GM21526 (cell line): ENCODE measurements around the gene LRRC14B.
"Not testable (repeated sequence)": the region's sequence is repeated elsewhere in the genome, so short reads cannot be mapped to it uniquely, and the experiment has no call there.

ENCODE experiments used
- ATAC-seq: cut with Tn5 transposase; IDR thresholded peaks from one replicate; pipeline ENCODE4 v1.9.1; 2021; ENCODE audit warnings: moderate library complexity; ENCODE audit not compliant: unreplicated experiment, low FRiP score

Gene LRRC14B

GRCh38 chr5:159448-160172, 31.7 kb upstream of the LRRC14B start:
- ATAC-seq = no peak

DNA sequence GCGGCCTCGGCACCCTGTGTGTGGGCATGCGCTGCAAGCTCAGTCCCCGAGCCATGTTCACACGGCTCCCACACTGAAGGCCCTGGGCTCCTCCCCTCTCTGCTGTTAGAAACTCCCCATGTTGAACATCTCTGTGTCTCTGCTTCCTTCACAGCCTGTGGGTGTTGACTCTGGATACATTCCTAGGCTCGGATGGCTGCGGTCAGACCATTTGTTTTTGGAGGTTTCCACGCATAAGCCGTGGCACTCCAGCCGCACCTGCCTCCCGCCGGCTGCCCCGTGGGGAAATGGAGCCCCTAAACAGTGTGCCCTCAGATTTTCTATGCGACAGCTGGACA, 31.2 kb upstream of the LRRC14B start:
- ATAC-seq = no peak

DNA sequence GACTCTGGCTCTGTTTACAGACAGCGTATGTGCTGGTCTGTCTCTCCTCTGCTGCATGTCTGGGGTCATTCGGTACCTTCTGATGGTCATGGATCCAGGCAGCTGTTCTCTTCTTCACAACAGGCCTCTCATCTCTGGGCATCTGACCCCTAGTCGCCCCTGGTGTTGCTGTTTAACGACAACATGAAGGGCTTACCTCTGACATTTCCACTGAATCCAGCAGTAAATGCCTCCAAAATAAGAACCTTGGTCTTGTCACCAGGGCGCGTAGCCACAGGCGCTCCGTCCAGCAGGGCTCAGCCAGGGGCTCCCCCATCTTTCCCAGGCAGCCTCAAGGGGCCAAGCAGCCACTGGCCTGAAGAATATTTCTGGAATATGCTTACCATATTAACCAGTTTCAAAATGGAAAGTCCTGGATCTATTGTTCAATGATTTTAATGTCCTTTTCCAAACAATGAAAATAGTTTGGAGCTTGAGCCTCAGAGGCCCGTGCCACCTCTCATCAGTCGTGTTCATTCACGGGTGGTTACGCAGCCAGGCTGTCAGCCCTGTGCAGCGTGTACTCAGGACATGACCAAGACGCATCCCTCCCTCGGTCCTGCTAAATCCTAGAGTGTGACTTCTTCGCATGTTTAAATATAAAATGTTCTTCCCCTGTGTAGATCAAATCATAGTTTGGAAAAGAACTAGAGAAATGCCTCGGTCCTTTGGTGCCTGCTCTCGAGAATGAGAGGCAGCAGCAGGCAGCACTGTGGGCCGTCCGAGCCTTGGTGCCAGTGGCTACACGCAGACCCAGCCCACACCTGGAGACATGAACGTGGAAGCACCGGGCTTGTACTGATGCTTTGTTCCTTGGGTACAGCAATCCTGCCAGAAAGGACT, 30.1 kb upstream of the LRRC14B start:
- ATAC-seq = no peak

GRCh38 chr5:161803-162110, 29.5 kb upstream of the LRRC14B start:
- no peak for ATAC-seq

DNA sequence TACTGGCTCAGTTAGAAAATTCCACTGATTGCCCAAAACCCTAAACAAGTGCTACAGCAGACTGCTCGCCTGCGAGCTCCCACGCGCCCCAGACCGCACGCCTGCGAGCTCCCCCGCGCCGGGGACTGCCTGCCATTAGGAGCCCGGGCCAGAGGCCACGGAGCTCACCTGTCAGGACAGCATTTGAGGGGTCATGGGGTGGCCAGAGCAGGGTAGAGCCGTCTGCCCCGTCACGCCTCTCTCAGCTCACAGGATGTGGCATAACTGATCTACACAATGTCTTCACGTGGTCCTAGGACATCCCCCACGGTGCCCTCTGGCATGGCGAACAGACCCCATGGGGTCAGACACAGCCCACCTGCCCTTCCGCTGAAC, 29.1 kb upstream of the LRRC14B start:
- no peak for ATAC-seq

DNA sequence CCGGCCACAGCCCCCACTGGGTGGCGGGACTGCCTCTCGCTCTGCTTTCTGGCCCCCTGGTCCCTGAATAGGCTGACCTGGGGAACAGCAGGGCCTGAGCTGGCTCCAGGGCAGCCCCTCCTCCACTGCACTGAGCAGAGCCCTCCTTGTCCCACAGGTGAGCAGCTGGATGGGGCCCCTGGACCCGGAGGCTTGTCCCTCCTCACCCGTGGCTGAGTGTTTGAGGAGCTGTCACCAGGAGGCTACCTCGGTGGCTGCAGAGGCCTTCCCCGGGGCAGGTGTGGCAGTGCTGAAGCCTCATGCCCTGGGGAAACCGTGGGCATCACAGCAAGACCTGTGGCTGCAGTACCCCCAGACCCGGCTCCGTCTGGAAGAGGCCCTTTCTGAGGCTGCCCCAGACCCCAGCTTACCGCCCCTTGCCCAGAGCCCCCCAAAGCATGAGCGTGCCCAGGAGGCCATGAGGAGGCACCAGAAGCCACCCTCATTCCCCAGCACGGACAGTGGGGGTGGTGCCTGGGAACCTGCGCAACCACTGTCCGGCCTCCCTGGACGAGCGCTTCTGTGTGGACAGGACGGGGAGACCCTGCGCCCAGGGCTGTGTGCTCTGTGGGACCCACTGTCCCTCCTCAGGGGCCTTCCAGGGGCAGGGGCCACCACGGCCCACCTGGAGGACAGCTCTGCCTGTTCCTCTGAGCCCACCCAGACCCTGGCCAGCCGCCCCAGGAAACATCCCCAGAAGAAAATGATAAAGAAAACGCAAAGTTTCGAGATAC, 28.5 kb upstream of the LRRC14B start:
- no peak for ATAC-seq

DNA sequence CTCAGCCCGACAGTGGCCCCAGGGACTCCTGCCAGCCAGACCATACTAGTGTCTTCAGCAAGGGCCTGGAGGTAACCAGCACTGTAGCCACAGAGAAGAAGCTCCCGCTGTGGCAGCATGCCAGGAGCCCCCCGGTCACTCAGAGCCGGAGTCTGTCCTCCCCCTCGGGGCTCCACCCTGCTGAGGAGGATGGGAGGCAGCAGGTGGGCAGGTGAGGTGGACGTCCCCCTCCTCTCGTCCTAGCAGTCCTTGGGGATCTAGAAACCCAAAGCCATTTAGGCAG, 28.0 kb upstream of the LRRC14B start:
- ATAC-seq = no peak

DNA sequence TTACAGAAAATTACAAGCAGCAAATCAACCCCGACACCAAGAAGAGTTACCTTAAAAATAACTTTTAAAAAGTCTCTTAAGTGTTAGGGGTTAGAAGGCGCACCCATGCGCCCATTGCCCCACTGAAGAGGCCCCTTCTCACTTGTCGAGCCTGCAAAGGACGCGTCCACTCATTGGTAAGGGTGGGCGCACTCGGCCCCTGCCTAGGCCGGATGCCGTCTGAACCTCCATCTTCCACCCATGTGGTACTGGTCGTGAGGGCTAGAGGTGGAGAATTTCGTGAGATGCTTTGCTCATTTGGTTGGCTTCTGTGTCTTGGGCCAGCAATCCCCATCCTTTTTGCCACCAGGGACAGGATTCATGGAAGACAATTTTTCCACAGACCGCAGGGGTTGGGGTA, 27.5 kb upstream of the LRRC14B start:
- no peak for ATAC-seq

DNA sequence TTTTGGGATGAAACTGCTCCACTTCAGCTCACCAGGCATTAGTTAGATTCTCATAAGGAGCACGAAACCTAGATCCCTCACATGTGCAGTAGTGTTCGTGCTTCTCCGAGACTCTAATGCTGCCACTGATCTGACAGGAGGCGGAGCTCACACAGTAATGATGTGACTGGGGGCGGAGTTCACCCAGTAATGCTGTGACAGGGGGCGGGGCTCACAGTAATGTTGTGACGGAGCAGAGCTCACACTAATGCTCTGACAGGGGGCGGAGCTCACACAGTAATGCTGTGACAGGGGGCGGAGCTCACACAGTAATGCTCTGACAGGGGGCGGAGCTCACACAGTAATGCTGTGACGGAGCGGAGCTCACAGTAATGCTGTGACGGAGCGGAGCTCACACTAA, 27.1 kb upstream of the LRRC14B start:
- ATAC-seq = no peak

- ATAC-seq = not testable (repeated sequence)
Measured at GRCh38 chr5:164783-165182, 26.5 kb upstream of the LRRC14B start.

DNA sequence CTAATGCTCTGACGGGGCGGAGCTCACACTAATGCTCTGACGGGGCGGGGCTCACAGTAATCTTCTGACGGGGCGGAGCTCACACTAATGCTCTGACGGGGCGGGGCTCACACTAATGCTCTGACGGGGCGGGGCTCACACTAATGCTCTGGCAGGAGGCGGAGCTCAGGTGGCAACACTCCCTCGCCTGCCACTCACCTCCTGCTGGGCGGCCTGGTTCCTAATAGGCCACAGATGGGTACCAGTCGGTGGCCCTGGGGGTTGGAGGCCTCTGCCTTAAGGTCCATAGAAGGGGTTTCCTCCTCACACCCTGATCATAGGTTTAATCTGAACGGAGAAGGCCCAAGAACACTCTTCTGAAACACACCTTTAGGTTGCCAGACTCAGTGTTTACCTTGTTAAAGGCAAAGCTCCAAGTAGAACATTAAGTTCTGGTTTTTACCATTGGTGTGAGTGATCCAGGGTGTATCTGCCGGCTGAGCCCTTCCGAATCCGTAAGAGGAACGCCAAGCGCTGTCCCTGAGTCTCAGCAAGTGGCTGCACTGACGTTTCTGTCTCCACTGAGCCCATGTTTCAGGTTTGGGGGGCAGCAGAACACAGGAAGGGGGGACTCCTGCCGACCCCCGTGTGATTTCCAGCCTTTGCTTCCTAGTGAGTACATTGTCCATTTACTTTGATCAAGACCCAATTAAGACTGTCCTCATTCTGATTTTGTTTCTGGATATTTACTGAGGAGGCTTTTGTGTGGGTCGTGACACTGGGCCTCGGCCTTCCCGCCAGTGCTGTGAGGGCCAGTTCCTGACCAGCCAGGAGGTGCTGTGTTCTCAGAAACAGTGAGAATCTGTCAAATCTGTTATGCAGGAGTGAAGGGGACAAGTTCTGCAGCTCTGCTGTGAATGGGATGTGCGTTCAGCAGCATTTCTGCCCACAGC, 24.6 kb upstream of the LRRC14B start:
- no peak for ATAC-seq

GRCh38 chr5:167511-167910, 23.8 kb upstream of the LRRC14B start:
- no peak for ATAC-seq

- ATAC-seq = no peak
Measured at GRCh38 chr5:167982-168660, 23.2 kb upstream of the LRRC14B start.

- no peak for ATAC-seq
Measured at GRCh38 chr5:169071-169727, 22.1 kb upstream of the LRRC14B start.

DNA sequence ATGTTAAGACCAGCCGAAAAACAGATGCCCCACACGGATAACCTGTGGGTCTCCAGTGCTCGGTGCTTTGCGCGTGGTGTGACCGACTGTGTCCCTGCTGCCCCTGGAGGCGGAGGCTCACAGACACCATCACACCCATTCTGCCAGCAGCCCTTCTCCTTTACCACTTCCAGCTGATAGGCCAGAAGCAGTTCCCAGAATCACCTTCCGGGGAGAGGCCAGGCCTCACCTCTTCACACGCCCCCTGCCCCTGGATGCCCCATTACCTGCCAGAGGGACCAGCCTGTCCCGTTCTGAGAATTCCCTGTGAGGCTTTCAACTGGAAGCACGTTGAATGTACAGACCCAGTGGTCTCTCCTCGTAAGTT, 21.6 kb upstream of the LRRC14B start:
- ATAC-seq = no peak

- no peak for ATAC-seq
Measured at GRCh38 chr5:170971-171800, 20.1 kb upstream of the LRRC14B start.

DNA sequence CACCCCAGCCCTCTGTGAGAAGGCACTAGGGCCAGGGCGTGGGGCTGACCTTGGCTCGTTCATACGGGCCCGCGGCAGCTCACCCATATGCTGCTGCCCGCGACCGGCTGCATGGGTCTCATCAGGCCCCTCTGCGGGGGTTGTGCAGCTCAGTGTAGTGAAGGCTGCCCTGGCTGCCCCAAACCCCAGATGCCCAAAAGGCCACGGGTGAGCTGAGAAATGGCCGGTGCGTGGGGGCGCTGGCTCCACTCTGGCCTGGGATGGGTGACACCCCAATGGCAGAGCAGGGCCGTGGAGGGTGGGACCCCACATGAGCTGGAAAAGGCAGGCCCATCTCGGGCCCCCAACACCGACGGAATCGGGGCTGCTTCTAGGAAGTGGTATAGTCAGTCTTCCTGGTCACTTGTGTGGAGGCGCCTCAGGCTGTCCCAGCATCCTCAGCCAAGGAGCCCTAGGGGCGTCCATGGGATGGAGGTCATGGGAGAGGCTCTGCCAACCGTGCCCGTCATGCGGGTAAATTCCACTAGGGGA, 19.4 kb upstream of the LRRC14B start:
- no peak for ATAC-seq

DNA sequence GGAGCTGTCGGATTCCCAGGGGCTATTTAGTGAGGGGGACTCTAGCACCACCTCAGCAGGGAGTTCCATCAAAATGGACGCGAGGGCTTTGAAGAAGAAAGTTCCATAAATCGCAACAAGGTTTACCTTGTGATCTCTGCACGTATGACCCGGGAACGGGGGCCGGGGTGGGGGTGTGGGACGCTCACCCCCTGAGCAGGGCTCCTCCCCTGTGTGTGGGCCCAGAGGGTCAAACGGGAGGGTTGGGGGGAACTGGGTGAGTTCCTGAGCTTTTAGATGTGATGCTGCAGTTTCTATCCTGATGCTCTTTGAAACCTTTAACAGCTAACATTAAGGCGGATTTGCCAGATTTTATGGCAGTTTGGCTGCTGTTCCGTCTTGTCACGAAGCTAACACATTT, 18.9 kb upstream of the LRRC14B start:
- no peak for ATAC-seq

DNA sequence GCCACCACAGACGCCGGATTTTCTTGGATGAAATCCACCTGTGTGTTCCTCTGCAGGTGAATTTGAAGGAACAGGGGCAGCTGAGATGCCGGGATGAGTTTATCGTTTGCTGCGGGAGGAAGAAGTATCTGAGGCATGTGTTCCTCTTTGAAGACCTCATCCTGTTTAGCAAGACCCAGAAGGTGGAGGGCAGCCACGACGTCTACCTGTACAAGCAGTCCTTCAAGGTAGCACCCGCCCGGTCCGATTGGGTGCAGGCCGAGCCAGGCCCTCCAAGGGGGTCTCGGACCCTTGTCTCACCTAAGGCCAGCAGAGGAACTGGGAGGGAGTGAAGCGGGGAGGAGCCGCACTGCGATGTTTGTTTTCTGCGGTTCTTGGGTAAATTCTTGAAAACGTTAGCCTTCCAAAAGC, 18.4 kb upstream of the LRRC14B start:
- ATAC-seq = no peak
